ENCODE measurements around the gene RNASE9.

DNA sequence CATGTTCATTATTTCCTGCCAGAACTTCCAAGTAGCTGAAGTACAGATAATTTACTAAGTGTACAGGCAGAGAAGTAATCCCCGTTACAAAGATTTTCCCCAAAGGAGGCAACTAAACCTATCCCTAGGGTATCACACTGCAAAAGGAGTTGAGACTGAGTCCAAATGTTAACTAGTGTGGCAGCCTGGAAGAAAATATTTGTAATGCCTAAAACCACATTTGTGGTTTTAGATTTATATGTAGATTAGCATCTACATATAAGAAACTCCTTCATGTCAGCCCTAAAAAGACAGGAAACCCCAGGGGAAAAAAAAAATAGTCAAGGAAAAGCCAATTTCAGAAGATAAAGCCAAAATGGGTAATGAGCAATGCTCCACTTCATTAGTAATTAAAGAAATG, 31.7 kb upstream of the RNASE9 start:
- TF ChIP-seq, protein P1, sequence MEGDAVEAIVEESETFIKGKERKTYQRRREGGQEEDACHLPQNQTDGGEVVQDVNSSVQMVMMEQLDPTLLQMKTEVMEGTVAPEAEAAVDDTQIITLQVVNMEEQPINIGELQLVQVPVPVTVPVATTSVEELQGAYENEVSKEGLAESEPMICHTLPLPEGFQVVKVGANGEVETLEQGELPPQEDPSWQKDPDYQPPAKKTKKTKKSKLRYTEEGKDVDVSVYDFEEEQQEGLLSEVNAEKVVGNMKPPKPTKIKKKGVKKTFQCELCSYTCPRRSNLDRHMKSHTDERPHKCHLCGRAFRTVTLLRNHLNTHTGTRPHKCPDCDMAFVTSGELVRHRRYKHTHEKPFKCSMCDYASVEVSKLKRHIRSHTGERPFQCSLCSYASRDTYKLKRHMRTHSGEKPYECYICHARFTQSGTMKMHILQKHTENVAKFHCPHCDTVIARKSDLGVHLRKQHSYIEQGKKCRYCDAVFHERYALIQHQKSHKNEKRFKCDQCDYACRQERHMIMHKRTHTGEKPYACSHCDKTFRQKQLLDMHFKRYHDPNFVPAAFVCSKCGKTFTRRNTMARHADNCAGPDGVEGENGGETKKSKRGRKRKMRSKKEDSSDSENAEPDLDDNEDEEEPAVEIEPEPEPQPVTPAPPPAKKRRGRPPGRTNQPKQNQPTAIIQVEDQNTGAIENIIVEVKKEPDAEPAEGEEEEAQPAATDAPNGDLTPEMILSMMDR (IDR thresholded peaks at IDR 0.05): no peak
- TF ChIP-seq POLR2A (IDR thresholded peaks at IDR 0.05): no peak
